Activated T-cell treated with anti-CD3 and anti-CD28 coated beads for 1 hour (primary cell): Measurements from ENCODE around the gene DYSF.

Experiments used
- DNase-seq: peaks from one replicate; pipeline ENCODE4 v3.0.0-alpha.2; 2020; ENCODE audit warnings: low read depth

Gene DYSF

DNA sequence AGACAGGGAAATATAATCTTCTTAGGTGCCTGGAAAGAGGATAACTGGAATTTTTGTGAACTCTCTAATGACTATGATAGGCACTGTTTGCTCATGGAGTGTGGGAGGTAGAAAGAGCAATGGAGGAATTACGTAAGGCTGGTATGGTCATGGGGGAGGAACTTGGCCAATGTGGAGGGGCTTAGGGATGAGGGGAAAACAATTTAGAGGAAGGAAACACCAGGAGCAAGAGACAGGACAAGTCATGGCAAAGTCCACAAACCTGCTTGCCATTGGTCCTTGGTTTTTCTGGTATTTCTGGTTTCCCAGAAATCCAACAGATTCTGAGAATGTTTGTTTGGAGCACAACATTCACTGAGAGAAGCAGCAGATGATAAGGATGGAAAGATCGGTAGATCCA is 274.2 kb downstream of the DYSF start:
- DNase-seq: no peak

DNA sequence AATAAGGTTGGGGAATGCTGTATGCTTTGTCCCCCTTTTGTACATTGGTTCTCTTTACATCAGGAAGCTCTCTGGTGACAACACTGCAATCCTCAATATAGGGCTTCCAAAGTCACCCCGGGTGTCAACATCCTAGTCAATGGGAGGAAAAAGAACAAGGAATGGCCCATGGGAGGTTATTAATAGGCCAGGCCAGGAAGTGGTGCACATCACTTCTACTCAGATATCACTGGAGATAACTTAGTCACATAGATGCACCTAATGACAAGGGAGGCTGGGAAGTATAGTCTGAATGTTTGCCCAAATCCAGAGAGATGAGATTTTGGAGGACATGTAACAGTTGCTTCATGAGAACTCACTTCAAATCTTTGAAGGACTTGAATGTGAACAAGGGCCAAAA is 274.7 kb downstream of the DYSF start:
- DNase-seq: no peak

DNA sequence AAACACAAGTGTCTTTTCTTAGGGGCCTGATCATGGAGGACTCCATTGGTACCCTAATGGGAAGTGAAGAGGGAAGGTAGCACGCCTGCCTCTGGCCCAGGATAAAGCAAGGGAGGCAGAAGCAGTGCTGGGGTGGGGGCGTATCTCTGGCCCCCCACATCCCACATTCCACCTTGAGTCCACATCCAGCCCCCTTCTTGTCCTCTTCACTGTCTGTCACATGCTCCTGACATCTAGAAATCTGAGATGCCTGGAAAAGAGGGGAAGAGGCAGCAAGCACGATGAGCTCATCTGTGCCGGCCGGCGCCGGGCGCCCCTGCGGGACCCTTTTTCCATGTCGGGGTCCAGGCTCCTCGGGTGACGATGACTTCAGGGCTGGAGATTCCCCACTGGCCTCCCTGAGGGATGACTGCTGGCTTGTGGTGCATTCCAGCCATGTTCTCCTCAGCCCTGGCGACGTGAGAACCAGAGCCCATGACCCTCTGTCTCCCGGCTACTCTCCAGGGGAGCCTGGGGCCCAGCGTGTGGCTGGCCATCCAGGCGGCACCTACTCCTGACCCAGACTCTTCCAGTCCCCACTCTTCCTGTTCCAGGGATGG is 277.5 kb downstream of the DYSF start:
- DNase-seq: no peak

DNA sequence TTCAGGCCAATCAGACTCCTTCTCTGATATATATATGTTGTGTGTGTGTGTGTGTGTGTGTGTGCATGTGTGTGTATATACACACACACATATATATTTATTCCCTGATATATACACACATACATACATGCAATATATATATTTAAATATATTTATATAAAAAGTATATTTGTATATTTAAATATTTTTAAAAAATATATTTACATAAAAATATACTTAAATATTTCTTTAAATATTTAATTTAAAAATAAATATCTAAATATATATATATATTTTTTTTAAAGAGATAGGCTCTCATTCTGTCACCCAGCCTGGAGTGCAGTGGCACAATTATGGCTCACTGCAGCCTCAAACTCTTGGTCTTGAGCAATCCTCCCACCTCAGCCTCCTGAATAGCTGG is 281.3 kb downstream of the DYSF start:
- DNase-seq: no peak

DNA sequence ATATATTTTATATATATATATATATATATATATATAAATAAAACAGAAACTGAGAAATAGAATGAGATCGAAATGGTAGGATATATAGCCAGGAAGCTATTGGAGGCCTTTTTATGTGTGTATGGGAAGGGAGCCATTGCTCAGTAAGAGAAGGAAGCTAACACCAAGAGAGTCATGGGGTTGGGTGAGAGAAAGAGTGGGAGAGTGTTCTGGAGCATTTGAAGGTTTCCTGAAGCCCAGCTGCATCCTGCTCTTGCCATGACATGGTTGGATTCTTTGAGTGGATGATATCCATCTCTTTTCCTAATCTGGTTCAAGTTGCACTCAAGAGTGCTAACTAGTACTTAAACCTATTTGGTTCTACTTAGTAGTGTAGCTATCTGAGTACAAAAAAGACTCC is 282.3 kb downstream of the DYSF start:
- no peak for DNase-seq
